HG03575 (cell line): Measurements from ENCODE around the gene NFAT5.
"Not testable (repeated sequence)": the region's sequence is repeated elsewhere in the genome, so short reads cannot be mapped to it uniquely, and the experiment has no call there.

Experiments
- ATAC-seq: cut with Tn5 transposase; IDR thresholded peaks from one replicate; pipeline ENCODE4 v1.9.1; 2021; ENCODE audit not compliant: unreplicated experiment, insufficient number of reproducible peaks, low FRiP score; ENCODE audit errors: extremely low read depth

The NFAT5 gene, protein sequence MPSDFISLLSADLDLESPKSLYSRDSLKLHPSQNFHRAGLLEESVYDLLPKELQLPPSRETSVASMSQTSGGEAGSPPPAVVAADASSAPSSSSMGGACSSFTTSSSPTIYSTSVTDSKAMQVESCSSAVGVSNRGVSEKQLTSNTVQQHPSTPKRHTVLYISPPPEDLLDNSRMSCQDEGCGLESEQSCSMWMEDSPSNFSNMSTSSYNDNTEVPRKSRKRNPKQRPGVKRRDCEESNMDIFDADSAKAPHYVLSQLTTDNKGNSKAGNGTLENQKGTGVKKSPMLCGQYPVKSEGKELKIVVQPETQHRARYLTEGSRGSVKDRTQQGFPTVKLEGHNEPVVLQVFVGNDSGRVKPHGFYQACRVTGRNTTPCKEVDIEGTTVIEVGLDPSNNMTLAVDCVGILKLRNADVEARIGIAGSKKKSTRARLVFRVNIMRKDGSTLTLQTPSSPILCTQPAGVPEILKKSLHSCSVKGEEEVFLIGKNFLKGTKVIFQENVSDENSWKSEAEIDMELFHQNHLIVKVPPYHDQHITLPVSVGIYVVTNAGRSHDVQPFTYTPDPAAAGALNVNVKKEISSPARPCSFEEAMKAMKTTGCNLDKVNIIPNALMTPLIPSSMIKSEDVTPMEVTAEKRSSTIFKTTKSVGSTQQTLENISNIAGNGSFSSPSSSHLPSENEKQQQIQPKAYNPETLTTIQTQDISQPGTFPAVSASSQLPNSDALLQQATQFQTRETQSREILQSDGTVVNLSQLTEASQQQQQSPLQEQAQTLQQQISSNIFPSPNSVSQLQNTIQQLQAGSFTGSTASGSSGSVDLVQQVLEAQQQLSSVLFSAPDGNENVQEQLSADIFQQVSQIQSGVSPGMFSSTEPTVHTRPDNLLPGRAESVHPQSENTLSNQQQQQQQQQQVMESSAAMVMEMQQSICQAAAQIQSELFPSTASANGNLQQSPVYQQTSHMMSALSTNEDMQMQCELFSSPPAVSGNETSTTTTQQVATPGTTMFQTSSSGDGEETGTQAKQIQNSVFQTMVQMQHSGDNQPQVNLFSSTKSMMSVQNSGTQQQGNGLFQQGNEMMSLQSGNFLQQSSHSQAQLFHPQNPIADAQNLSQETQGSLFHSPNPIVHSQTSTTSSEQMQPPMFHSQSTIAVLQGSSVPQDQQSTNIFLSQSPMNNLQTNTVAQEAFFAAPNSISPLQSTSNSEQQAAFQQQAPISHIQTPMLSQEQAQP (N-terminal part only)

GRCh38 chr16:69565671-69566239 is at the start of gene NFAT5:
Gene NFAT5 (plus strand): TSS chr16:69565966. CDS start chr16:69566302, 336 bp downstream.
- no peak for ATAC-seq

DNA sequence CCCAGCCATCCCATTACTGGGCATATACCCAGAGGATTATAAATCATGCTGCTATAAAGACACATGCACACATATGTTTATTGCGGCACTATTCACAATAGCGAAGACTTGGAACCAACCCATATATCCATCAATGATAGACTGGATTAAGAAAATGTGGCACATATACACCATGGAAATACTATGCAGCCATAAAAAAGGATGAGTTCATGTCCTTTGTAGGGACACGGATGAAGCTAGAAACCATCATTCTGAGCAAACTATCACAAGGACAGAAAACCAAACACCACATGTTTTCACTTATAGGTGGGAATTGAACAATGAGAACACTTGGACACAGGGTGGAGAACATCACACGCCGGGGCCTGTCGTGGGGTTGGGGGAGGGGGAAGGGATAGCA is 47.9 kb upstream of the NFAT5 start:
- ATAC-seq, result not testable (repeated sequence)

DNA sequence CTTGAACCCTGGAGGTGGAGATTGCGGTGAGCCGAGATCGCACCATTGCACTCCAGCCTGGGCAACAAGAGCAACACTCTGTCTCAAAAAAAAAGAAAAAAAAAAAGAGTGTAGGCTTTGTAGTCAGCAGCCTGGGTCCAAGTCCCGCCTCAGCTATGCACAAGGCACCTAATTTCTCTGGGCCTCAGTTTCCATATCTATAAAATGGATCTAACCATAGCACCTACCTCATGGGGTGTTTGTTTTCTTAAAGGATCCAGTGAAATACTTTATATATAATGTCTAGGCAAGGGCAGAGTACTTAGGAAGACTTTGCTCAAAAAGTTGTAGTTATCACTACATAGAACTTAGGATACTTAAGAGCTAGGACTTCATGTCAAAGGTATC is 45.4 kb upstream of the NFAT5 start:
- ATAC-seq, result no peak

- ATAC-seq, result no peak
These were observed 44.8 kb upstream of the NFAT5 start for GRCh38 chr16:69520800-69521602.

- ATAC-seq, result no peak
These were observed 43.7 kb upstream of the NFAT5 start for GRCh38 chr16:69522041-69522578.

GRCh38 chr16:69522732-69523404 is 42.9 kb upstream of the NFAT5 start:
- ATAC-seq, result no peak

GRCh38 chr16:69523566-69524305 is 42.0 kb upstream of the NFAT5 start:
- ATAC-seq, result no peak

GRCh38 chr16:69526831-69527655 is 38.7 kb upstream of the NFAT5 start:
- no peak for ATAC-seq

DNA sequence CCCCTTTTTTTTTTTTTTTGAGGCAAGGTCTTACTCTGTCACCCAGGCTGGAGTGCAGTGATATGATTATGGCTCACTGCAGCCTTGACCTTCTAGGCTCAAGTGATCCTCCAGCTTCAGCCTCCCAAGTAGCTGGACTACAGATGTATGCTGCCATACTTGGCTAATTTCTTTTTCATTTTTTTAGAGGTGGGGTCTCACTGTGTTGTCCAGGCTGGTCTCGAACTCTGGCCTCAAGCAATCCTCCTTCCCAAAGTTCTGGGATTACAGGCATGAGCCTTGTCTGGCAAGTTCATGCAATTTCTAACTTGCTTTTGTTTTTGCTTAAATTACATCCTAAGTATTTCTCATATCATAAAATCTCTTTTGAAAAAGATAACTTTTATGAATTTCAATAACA is 33.8 kb upstream of the NFAT5 start:
- ATAC-seq, result no peak

GRCh38 chr16:69532641-69533455 is 32.9 kb upstream of the NFAT5 start:
- ATAC-seq, result no peak

GRCh38 chr16:69534720-69535119 is 31.0 kb upstream of the NFAT5 start:
- no peak for ATAC-seq

DNA sequence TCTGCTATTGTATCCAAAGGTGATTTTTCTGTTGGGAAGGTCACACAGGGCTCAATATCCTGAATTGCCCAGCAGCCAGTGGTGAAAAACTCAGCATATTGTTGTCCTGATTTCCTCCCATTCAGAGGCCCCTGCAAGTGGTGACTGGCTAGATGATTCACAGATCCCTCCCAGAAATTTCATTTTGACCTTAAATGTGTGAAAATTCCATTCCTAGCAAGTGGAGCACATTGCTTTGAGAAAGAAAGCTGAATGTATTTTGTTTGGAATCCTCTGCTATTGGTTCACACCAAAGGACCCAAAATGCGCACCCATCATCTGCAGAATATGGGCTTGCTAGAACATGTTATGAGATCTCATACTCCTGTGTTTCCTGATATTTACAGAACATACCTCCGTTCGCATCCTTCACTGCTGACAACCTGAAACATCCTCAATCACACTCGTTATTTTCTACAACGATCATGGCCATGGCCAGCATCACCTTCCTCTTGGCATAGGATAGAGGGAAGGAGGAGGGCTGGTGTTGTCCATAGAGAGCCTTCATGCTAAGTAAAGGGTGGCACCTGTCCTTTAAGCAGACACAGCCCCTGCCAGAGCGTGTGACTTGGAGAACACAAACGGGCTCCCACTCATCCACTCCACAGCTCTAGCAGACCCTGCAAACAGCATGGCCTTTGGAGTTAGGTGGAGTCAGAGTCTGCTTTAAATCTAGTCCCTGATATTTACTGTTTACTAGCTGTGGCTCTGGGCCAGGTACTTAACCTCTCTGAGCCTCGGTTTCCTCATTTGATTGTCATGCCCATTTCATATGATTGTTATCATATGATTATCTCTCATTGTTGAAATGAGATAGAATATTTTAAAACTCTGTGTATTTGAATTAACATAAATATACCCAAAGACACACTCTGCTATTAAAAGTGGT is 30.4 kb upstream of the NFAT5 start:
- no peak for ATAC-seq

DNA sequence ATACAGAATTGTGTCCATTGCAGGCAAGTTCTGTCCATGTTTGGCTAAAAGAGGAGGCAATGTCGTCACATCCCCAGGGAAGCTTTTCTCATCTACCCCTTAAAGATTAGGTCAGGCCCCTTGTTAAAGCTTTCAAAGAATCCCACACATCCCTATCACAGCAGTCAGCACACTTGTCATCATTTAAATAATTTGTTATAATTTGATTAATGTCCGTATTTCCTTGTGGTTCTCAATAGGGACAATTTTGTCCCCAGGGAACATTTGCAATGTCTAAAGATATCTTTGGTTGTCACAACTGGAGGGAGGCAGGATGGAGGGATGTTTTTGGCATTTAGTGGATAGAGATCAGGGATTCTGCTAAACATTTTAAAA is 28.1 kb upstream of the NFAT5 start:
- no peak for ATAC-seq

GRCh38 chr16:69538808-69539207 is 27.0 kb upstream of the NFAT5 start:
- no peak for ATAC-seq
